GM18907 (cell line): ENCODE measurements around the gene ZSWIM1.

ENCODE experiments used
- ATAC-seq: cut with Tn5 transposase; IDR thresholded peaks from one replicate; pipeline ENCODE4 v1.9.1; 2021; ENCODE audit warnings: mild to moderate bottlenecking, moderate library complexity; ENCODE audit not compliant: unreplicated experiment

ZSWIM1 gene

DNA sequence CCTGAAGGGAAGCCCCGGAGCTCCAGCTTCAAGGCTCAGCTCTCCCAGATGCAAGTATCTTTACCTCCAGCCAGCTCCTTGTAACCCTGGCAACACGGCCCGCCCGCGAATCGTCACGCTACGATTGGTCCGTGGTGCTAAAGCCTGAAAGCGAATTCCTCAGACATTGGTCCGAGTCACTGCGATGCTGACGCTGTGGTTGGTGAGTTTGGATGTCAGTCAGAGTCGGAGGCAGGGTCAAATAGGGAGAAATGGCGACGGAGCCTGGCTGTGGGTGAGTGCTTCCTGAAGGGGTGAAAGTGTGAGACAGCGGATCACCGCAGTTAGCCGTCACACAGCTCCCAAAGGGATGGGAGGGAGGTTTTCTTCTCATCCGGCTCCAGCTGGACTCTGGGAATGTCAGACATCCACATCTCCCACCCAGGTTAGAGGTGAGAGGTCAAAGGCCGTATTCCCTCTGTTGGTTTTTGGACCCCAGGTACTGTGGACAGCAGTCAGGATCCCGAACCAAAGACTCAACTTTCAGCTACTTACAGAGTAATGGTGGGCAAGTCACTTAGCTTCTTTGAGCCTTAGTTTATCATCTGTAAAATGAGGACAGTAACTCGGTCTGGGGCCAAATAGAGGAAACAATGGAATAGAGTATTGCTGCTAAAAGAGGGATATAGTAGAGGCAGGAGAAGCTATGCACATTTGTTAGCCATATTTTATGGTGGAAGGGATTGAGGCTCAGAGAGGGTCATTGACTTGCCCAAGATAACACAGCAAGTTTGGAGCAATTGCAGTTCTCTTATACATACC, at the start of gene ZSWIM1:
Gene ZSWIM1, plus strand, starts transcription at position 240 of the 801 bp plus-strand sequence. CDS start 1,366 bp downstream, outside the sequence.
- peak; percentile 94 for ATAC-seq

GRCh38 chr20:45832619-45833018, 48.4 kb upstream of the ZSWIM1 start:
- ATAC-seq, result no peak

DNA sequence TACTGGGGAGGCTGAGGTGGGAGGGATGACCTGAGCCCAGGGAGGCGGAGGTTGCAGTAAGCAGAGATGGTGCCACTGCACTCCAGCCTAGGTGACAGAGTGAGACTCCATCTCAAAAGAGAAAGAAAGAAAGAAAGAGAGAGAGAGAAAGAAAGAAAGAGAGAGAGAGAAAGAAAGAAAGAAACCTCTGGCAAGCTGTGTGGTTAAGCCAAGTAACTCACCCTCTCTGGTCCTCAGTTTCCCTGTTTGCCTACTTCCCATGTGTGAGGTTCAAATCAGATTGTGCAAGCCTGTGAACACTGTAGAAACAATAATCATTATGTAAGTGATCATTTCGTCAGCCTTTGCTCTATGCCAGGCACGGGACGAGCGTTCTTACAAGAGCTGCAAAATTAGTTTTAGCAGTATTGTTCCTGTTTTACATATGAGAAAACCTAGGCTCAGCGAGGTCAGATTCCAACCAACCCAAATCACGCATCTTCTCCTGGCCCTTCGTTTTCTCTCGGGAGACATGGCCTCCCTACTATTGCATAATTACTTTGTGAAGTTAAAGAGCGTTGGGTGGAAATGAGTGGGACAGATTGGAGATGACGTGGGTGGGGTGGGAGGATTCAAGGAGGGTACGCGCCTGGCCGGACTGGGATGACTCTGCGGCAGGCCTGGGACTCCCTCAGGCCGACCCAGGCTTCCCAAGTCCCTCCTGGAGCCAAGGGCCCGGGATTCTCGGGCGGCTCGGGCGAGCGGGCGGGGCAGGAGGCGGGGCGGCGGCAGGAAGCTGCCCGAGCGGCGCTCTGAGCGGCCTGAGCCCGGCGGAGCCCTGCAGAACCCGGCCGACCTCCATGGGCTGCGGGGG, 47.8 kb upstream of the ZSWIM1 start, which contains the start of gene SNX21:
Gene SNX21, plus strand, starts transcription at position 770 of the 853 bp plus-strand sequence. CDS start 121 bp downstream, outside the sequence.
- no peak for ATAC-seq

DNA sequence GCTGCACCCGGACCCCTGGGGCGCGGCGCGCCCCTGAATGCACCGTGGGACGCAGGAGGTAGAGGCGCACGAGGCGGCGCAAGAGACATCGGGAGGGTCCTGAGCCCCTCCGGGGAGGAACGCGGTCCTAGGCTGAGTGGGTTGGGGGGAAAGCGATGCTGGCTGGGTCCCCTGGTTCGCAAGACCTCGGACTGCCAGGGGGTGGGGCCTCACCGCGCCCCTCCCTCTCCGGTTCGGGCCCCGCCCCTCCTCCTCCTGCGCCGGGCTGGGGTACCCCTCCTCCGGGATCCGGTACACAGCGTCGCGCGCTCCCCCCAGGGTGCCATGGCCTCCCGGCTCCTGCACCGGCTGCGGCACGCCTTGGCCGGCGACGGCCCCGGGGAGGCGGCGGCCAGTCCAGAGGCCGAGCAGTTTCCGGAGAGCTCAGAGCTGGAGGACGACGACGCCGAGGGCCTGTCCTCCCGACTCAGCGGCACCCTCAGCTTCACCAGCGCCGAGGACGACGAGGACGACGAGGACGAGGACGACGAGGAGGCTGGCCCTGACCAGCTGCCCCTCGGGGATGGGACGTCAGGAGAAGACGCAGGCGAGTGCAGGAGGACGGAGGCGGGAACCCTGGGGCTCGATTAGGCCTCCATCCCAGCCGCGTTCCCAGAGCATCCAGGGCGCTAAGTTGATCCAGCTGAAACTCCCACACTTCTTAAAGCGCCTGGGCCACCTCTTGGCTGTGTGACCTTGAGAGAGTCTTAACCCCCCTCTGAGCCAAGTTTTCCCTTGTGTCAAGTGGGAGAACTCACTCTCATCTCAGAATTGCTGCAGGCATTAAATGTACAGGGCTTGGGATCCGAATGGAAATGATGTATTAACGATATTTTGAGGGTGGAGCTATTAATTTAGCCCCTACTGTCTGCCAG, 46.9 kb upstream of the ZSWIM1 start:
- no peak for ATAC-seq

- no peak for ATAC-seq
Measured at GRCh38 chr20:45834797-45835161, 46.2 kb upstream of the ZSWIM1 start.

DNA sequence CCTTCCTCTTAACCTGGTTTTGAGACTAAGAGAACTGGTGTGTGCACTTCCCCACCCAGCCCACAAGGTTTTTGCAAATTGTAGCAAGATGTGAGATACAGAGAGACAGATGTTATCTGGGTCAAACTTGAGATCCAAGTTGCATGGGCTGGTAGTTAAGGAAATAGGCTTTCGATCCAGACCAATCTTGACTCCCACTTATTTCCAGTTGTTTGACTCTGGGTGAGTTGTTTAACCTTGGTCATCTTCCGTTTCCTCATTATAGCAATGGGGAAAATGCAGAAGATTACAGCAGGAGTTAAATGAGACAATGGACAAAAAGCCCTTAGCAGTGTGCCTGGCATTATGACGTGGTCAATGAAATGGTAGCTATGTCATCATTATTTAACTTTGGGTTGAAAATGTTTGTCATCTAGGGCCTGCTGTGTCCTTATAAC, 45.7 kb upstream of the ZSWIM1 start:
- ATAC-seq, result no peak

DNA sequence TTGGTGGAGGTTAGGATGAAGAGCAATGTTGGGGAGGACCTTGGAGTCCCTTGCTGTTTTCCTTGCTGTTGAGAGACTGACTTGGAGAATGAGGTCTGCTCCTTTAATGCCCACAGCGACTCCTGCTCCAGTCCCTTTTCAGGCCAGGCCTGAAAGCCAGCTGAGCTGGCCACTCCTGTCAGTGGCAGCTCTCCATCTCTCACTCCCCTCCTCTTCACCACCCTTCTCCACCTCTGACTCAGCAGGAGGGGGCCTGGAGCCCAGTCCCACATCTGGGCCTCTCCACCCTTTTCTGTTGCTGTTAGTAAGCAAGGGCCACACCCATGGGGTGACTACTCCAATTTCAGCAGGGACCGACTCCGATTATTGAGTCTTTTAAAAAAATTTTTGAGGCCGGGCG, 45.2 kb upstream of the ZSWIM1 start:
- no peak for ATAC-seq

- ATAC-seq, result no peak
Measured at GRCh38 chr20:45836841-45837240, 44.2 kb upstream of the ZSWIM1 start.

DNA sequence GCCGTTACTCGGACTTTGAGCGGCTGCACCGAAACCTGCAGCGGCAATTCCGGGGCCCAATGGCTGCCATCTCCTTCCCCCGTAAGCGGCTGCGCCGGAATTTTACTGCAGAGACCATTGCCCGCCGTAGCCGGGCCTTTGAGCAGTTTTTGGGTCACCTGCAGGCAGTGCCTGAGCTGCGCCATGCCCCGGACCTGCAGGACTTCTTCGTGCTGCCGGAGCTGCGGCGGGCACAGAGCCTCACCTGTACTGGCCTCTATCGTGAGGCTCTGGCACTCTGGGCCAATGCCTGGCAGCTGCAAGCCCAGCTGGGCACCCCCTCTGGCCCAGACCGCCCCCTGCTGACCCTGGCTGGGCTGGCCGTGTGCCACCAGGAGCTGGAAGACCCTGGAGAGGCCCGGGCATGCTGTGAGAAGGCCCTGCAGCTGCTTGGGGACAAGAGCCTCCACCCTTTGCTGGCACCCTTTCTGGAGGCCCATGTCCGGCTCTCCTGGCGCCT, 40.3 kb upstream of the ZSWIM1 start:
- no peak for ATAC-seq

DNA sequence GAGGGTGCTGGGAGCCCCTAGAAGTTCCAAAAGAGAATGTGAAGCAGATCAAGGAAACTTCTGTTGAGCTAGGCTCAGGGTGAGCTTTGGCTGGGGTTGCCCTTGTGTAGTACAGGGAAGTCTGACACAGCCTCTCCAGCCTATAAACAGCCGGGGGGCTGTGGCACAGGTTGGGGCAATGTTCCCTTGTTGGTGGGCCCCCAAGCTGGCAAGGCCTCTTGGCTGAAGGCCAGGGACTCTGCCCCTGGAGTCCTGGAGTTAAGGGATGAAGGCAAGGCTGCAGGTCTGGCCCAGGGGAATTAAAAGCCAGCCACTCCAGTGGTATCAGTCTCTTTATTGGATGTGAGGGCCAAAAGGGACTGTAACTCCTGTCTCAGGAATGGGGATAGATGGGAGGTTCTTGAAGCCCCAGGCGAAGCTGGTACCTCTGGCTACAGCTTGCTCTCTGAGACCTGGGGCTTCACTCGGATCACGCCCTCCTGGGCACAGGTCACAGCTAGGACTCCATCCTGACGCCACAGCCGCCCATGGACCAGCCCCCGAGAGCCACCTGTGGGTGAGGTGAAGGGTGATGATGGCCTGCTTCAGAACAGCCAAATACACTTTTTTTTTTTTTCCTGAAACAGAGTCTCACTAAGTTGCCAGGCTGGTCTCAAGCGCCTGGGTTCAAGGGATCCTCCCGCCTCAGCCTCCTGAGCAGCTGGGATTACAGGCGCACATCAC, 39.5 kb upstream of the ZSWIM1 start:
- ATAC-seq, result no peak

GRCh38 chr20:45842169-45842812, 38.7 kb upstream of the ZSWIM1 start:
- no peak for ATAC-seq

DNA sequence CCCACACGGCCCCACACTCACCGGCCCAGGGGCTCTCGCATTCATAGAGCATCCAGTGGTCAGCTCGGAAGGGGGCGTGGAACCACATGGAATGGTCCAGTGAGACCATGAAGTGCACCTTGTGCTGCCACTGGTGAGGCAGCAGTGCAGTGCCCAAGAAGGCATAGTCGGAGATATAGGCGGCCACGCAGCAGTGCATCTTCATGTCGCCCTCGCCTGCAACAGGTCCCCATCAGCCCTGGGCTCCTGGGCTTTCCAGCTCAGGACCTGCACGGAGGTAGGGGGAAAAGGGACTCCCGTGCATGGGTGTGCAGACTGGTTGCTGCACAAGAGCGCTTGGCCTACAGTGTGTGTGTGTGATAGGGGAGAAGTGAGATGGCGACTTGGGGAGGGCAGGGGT, 37.5 kb upstream of the ZSWIM1 start:
- ATAC-seq, result no peak

DNA sequence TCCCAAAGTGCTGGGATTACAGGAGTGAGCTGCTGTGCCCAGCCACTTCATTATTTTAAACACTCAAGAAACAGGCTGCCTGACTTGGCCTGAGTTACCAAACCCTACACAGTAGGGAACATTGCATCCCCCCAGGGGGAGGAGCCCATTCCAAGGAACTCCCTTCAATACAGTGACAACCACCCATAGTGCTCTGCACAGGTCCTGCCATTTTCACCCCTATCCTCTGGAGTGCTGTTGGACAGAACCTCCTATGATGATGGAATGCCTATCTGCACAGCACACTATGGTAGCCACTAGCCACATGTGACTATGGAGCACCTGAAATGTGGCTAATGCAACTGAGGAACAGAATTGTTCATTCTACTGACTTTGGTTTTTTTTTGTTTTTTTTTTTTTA, 35.6 kb upstream of the ZSWIM1 start:
- ATAC-seq, result no peak

DNA sequence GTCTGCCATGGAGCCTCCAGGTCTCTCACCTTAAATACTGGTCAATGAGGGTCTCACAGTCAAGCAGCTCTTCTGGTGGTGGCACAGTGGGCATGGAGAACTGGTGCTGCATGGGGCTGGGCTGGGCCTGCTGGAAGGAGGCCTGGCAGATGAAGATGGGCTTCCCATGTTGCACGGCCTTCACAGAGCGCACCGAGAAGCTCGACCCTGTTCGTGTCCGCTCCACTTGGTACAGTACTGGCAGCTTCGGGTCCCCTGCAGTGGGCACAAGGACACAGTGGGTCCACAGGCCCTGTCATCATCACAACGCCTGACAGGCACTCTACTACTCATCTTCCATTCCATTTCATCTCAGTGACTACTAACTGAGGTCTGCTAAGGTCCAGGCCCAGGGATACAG, 32.6 kb upstream of the ZSWIM1 start:
- ATAC-seq, result no peak

GRCh38 chr20:45848969-45849582, 32.0 kb upstream of the ZSWIM1 start:
- no peak for ATAC-seq

DNA sequence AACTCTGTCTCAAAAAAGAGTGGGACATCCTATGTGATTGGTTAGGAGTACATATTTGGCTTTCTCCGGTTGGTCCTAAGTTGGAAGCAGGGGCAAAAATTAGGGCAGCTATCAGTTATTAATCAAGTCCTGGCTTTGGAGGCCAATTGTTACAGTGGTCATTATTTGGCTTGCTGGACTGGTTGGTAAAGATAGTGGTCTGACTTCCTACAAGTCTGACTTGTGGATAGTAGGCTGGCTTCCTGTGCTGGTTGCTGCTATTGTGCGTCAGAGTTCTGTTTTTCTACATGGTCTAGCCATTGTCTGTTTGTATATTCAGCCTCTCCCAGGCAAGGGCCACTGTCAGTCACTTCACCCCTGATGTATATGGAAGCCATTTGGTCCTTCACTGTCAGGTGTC, 30.8 kb upstream of the ZSWIM1 start:
- ATAC-seq, result no peak

DNA sequence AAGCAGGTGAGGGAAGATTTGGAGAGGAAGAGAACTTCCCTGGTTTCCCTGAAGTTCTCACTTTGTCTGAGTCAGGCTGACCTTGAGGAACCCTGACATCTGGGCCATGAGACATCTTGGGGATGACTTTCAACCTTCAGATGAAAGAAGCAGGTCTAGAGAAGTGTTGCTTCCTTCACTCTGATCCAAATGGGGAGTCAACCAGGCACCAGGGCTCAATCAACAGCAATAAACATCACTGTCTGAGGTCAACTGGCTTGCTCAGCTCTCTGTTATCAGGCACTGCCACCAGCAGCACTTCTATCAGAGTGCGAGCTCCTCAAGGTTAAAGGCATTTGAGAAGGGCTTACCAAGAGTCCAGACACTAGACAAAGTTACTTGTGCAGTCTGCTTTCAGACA, 30.1 kb upstream of the ZSWIM1 start:
- no peak for ATAC-seq

DNA sequence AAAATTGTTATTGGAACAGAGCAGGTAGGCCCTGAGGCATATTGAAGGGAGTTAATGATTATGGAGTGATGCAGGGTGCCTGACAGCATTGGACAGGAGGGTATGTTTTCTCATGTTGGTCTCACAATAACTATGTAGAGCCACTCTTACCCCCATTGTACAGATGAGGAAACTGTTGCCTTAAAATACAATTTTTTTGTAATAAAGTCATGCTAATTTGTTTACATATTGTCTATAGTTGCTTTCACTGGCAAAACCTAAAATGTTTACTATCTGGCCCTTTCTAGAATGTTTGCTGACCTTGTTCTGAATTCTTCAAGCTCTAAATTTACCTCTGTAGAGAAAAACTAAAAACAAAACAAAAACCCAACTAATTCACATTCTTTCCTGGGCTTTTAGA, 29.5 kb upstream of the ZSWIM1 start:
- ATAC-seq, result no peak

DNA sequence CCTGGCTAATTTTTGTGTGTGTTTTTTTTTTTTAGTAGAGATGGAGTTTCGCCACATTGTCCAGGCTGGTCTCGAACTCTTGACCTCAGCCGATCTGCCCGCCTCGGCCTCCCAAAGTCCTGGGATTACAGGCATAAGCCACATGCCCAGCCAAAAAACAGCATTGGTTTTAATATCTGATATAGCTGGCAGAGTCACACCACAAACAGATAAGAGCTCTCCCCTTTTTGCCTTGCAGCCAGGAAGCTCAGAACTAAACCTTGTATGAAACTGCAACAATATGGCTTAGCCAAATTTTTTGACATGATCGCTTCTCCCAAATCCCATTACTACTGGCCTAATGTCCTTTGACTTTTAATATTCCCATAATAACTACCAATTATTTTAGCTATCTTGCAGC, 28.7 kb upstream of the ZSWIM1 start:
- ATAC-seq, result no peak
